K562 (cell line): ENCODE results near the gene PPIP5K2. TPM values are rescaled to one million over a fixed set of nuclear protein-coding genes. Genes with fewer than 3 reads are reported as not detected.
"Not testable (repeated sequence)": the region's sequence is repeated elsewhere in the genome, so short reads cannot be mapped to it uniquely, and the experiment has no call there.

Experiments
- ATAC-seq: fragments of 200-7000 bp; cut with Tn5 transposase; 3 replicates; pipeline ENCODE4 v1.9.1; 2020; ENCODE audit warnings: moderate library complexity
- BruUV-seq: library from RNA; stranded (reverse); fragments of 400-500 nt; replicated peaks from 2 replicates; lab custom pipeline; 2021; lab: Mats Ljungman, UMichigan
- CTCF ChIA-PET: fragments of 300-600 bp; formaldehyde crosslinking; extraction: SDS; loops from one replicate; lab custom pipeline; 2021; ENCODE audit warnings: low intra/inter-chr PET ratio; lab: Yijun Ruan, JAX
- POLR2A ChIA-PET: fragments of 300-600, 350-650 bp; sonication (Branson Sonifier 250); formaldehyde crosslinking; extraction: SDS; loops from one replicate; lab custom pipeline; 2021; ENCODE audit warnings: antibody characterized with exemption, inconsistent platforms; lab: Yijun Ruan, JAX
- DNase-seq, 4 experiments: peaks; one replicate each; pipeline versions ENCODE4 v3.0.0 to v3.0.0-alpha.2; 2011 to 2018; ENCODE audit warnings: low spot score in 3 of 4, mixed read lengths in 3 of 4; ENCODE audit errors: extremely low read depth in 1 of 4
- FAIRE-seq: peaks from 2 replicates; lab custom pipeline; 2011; peaks lifted over from hg19 to GRCh38; lab: Jason Lieb, UNC
- H2AFZ ChIP-seq: 2 replicates; pipeline ENCODE4 v1.6.0; 2011; ENCODE audit warnings: low read depth, low read length, control low read depth, inconsistent platforms
- H3K27ac ChIP-seq: fragments of 200-600 bp; 3 replicates; pipeline ENCODE4 v1.8.0; 2011; ENCODE audit warnings: low read depth, mild to moderate bottlenecking, control low read depth, inconsistent platforms, low read length, moderate library complexity, mixed read lengths; ENCODE audit errors: extremely low read depth
- H3K27me3 ChIP-seq, 2 experiments: fragments of 300-600 bp in 1 of 2; 2 replicates in 1 of 2; 3 replicates in 1 of 2; pipeline versions ENCODE4 v1.6.0 to v1.8.0; 2011; ENCODE audit warnings: inconsistent platforms in 2 of 2, low read length in 2 of 2, mild to moderate bottlenecking in 1 of 2, mixed read lengths in 1 of 2, moderate library complexity in 1 of 2; ENCODE audit not compliant: control insufficient read depth in 2 of 2, insufficient read depth in 2 of 2
- H3K36me3 ChIP-seq: fragments of 300-600 bp; 3 replicates; pipeline ENCODE4 v1.8.0; 2011; ENCODE audit warnings: mild to moderate bottlenecking, low read length, inconsistent platforms; ENCODE audit not compliant: control insufficient read depth, insufficient read depth
- H3K4me1 ChIP-seq, 2 experiments: fragments of 200-600 bp in 1 of 2; replicated peaks in 1 of 2; 2 replicates in 1 of 2; 3 replicates in 1 of 2; pipeline versions ENCODE4 v1.5.1 to v1.8.0; 2011; ENCODE audit warnings: inconsistent platforms in 2 of 2, low read length in 2 of 2, mild to moderate bottlenecking in 1 of 2, mixed read lengths in 1 of 2, moderate library complexity in 1 of 2; ENCODE audit not compliant: control insufficient read depth in 2 of 2, insufficient read depth in 2 of 2
- H3K4me2 ChIP-seq: 2 replicates; pipeline ENCODE4 v1.6.1; 2011; ENCODE audit warnings: low read length, control low read depth, inconsistent platforms, mixed read lengths; ENCODE audit not compliant: insufficient read depth
- H3K4me3 ChIP-seq: fragments of 200-600 bp; sonication (generic), shearing (Covaris generic); 2 replicates; pipeline ENCODE4 v1.5.1; 2016; ENCODE audit warnings: control low read depth, inconsistent platforms
- H3K79me2 ChIP-seq: fragments of 200-600 bp; 3 replicates; pipeline ENCODE4 v1.8.0; 2011; ENCODE audit warnings: low read length, inconsistent platforms; ENCODE audit not compliant: control insufficient read depth, insufficient read depth
- H3K9ac ChIP-seq, 2 experiments: 2 replicates each; pipeline versions ENCODE4 v1.6.0 to v1.6.1; 2011; ENCODE audit warnings: low read depth in 2 of 2, low read length in 2 of 2, control low read depth in 1 of 2, inconsistent platforms in 1 of 2, mild to moderate bottlenecking in 1 of 2, mixed read lengths in 1 of 2; ENCODE audit not compliant: insufficient read depth in 1 of 2
- H3K9me1 ChIP-seq: one replicate; pipeline ENCODE4 v1.6.0; 2011; ENCODE audit warnings: inconsistent platforms, mild to moderate bottlenecking, low read length, moderate library complexity; ENCODE audit not compliant: control insufficient read depth, insufficient read depth
- H3K9me3 ChIP-seq: replicated peaks from 2 replicates; pipeline ENCODE4 v1.5.1; 2011; ENCODE audit warnings: low read depth, low read length, inconsistent platforms; ENCODE audit not compliant: control insufficient read depth, insufficient read depth
- H4K20me1 ChIP-seq: replicated peaks from 2 replicates; pipeline ENCODE4 v1.6.1; 2011; ENCODE audit warnings: low read length, inconsistent platforms, mixed read lengths; ENCODE audit not compliant: control insufficient read depth, insufficient read depth
- EZH2 ChIP-seq: IDR thresholded peaks from 2 replicates; pipeline ENCODE4 v1.6.1; 2012; ENCODE audit warnings: low read depth, mild to moderate bottlenecking, inconsistent platforms, low read length, borderline replicate concordance
- SMARCC2 ChIP-seq: fragments of 450-650 bp; IDR thresholded peaks from 2 replicates; pipeline ENCODE4 v1.6.1; 2017; ENCODE audit warnings: antibody characterized with exemption, moderate library complexity, mild to moderate bottlenecking, low read depth
- STAT5B ChIP-seq: fragments of 250-450 bp; sonication (Bioruptor Pico); IDR thresholded peaks from 2 replicates; pipeline ENCODE4 v1.8.0; 2021; ENCODE audit warnings: mild to moderate bottlenecking, inconsistent platforms
- ZMIZ1 ChIP-seq, 2 experiments: fragments of 150-350 bp in 1 of 2; IDR thresholded peaks; 2 replicates each; pipeline ENCODE4 v1.6.1; 2012 to 2016; ENCODE audit warnings: low read depth in 2 of 2, low read length in 2 of 2, mild to moderate bottlenecking in 1 of 2, moderate library complexity in 1 of 2
- ZNF124 ChIP-seq: sonication (generic); formaldehyde crosslinking; IDR thresholded peaks from 2 replicates; pipeline ENCODE4 v1.8.1; 2022; ENCODE audit warnings: missing genetic modification reagents
- ZNF146 ChIP-seq: IDR thresholded peaks from one replicate; pipeline ENCODE4 v1.6.1; 2018; ENCODE audit warnings: missing compliant biosample characterization; ENCODE audit not compliant: unreplicated experiment
- ZNF174 ChIP-seq: fragments of 250-450 bp; sonication (Bioruptor Pico); IDR thresholded peaks from 2 replicates; pipeline ENCODE4 v1.4.0; 2020; ENCODE audit warnings: mild to moderate bottlenecking
- ZNF354B ChIP-seq: fragments of 250-450 bp; sonication (Bioruptor Pico); IDR thresholded peaks from 2 replicates; pipeline ENCODE4 v1.4.0; 2020
- WGBS: fragments of 100-300 bp; shearing (Covaris generic); methylation state at CpG from one replicate; pipeline ENCODE4 v1.1.6; 2016; ENCODE audit warnings: low coverage, mixed read lengths; ENCODE audit not compliant: insufficient coverage; ENCODE audit errors: missing lambda C conversion rate; 5-methylcytosine and 5-hydroxymethylcytosine counted together
- in situ Hi-C: fragments of 300-500 bp; cut with MboI; formaldehyde crosslinking; loops from 4 replicates; pipeline ENCODE4 v1.15.0; 2018; ENCODE audit warnings: inconsistent platforms, mixed read lengths
- intact Hi-C: fragments of 100-400 bp; cut with micrococcal nuclease; formaldehyde crosslinking; loops from 2 replicates; pipeline ENCODE4 v1.14.2; 2022
- polyA plus RNA-seq, 8 experiments: library from polyadenylated mRNA; depleted of rRNA in 4 of 8; stranded (reverse) in 5 of 8; unstranded in 3 of 8; fragments of >200 nt; fragmentation: Nextera tagmentation in 2 of 8; fragmentation: Illumina TruSeq in 1 of 8; extraction: Ambion mirVana in 2 of 8; extraction: Trizol in 1 of 8; gene quantifications; 2 replicates each; pipeline versions ENCODE4 v1.2.1 to v1.2.3, GENCODE V29; 2011 to 2014; ENCODE audit warnings: inconsistent platforms in 1 of 8, missing spikeins in 1 of 8
- total RNA-seq, 7 experiments: library from RNA; depleted of rRNA in 6 of 7; stranded (reverse); fragments of >200 nt in 6 of 7; fragmentation: Illumina TruSeq in 2 of 7; extraction: Trizol in 2 of 7; gene quantifications; 2 replicates each; pipeline versions ENCODE4 v1.2.1 to v1.2.3, GENCODE V29; 2011 to 2021; ENCODE audit warnings: low replicate concordance in 1 of 7

PPIP5K2 gene
- total and polyA plus RNA-seq, 9 of the 15 experiments (the other 6 are each of a cell fraction or from before 2014, with no cell fraction given) = 39.4 to 150 (median 99.1) TPM

GRCh38 chr5:103204990-103205389 lies 84.9 kb downstream of the PPIP5K2 start:
- ATAC-seq, H2AFZ ChIP-seq, H3K4me1 ChIP-seq, H3K9me3 ChIP-seq, H3K27ac ChIP-seq, FAIRE-seq, BruUV-seq, H3K4me2 ChIP-seq, H3K79me2 ChIP-seq, H3K9me1 ChIP-seq, H3K9ac ChIP-seq, CTCF ChIA-PET, in situ Hi-C loops, DNase-seq, H3K27me3 ChIP-seq, intact Hi-C loops, H4K20me1 ChIP-seq, POLR2A ChIA-PET, H3K4me3 ChIP-seq: not testable (repeated sequence)
- H3K36me3 ChIP-seq = peaks cover 39% of the 10 kb centered on the region
- peak; percentile 56 for TF ChIP-seq ZNF146
- 68% methylated on average over 2 of the region's 3 CpGs for WGBS

- H3K4me3 ChIP-seq = no peak overlapping the region
- no peaks in the 10 kb centered on the region for H3K27me3 ChIP-seq
- no peak overlapping the region for H3K9ac ChIP-seq
- peaks cover 33% of the 10 kb centered on the region for H3K36me3 ChIP-seq
- H3K4me1 ChIP-seq = no peaks in the 10 kb centered on the region
- intact Hi-C loops = no loop called here
- no peak overlapping the region for H3K4me2 ChIP-seq
- ChIA-PET CTCF (no interaction called here), POLR2A (no interaction called here)
- ATAC-seq = no peak
- no peak overlapping the region for H2AFZ ChIP-seq
- BruUV-seq = no TSS peak
- no peaks in the 10 kb centered on the region for H3K79me2 ChIP-seq
- no peaks in the 10 kb centered on the region for H3K9me3 ChIP-seq
- 87% methylated on average over 3 of the region's 3 CpGs for WGBS
- no peak overlapping the region for H3K27ac ChIP-seq
- H4K20me1 ChIP-seq = no peaks in the 10 kb centered on the region
- in situ Hi-C loops = no loop called here
- DNase-seq = no peak
- H3K9me1 ChIP-seq = no peaks in the 10 kb centered on the region
- no peak for FAIRE-seq
- TF ChIP-seq SMARCC2 = no peak
- no peak for TF ChIP-seq ZNF124 (CRISPR knock-in tag)
- TF ChIP-seq ZMIZ1 (IDR thresholded peaks at IDR 0.05; ENCODE audit: low read depth in 2 of 2, low read length in 2 of 2) = no peak
- TF ChIP-seq EZH2 = no peak
- TF ChIP-seq STAT5B = no peak
- TF ChIP-seq ZNF174 (CRISPR knock-in tag) = no peak
- no peak for TF ChIP-seq ZNF354B (CRISPR knock-in tag)
Measured at GRCh38 chr5:103205991-103206700, 86.0 kb downstream of the PPIP5K2 start.
